IMR-90 (cell line): Measurements from ENCODE around the gene RABGAP1. TPM values are rescaled to one million over a fixed set of nuclear protein-coding genes. Genes with fewer than 3 reads are reported as not detected.

Experiments
- ATAC-seq: fragments of 200-7000 bp; cut with Tn5 transposase; 2 replicates; pipeline ENCODE4 v1.9.1; 2020; ENCODE audit warnings: low read depth, mild to moderate bottlenecking, moderate library complexity
- BruUV-seq: library from RNA; stranded (reverse); fragments of 400-500 nt; replicated peaks from 2 replicates; lab custom pipeline; 2021; lab: Mats Ljungman, UMichigan
- CTCF ChIA-PET: fragments of 300-600 bp; formaldehyde crosslinking; extraction: SDS; loops from one replicate; lab custom pipeline; 2021; ENCODE audit warnings: antibody characterized with exemption; lab: Yijun Ruan, JAX
- POLR2A ChIA-PET: fragments of 300-600 bp; sonication (Branson Sonifier 250); formaldehyde crosslinking; loops from one replicate; lab custom pipeline; 2022; ENCODE audit warnings: antibody characterized with exemption; ENCODE audit not compliant: unreplicated experiment; lab: Charles Lee
- DNase-seq: peaks from one replicate; pipeline ENCODE4 v3.0.0; 2013
- H2AFZ ChIP-seq: replicated peaks from 2 replicates; pipeline ENCODE3; 2013; ENCODE audit warnings: low read length, mild to moderate bottlenecking; ENCODE audit not compliant: poor library complexity
- H2AK5ac ChIP-seq: 2 replicates; pipeline ENCODE4 v1.6.1; 2013; ENCODE audit warnings: low read depth, low read length, inconsistent platforms
- H2AK9ac ChIP-seq: replicated peaks from 2 replicates; pipeline ENCODE3; 2013; ENCODE audit warnings: mild to moderate bottlenecking, low read depth, low read length, moderate library complexity; ENCODE audit not compliant: poor library complexity
- H2BK120ac ChIP-seq: 2 replicates; pipeline ENCODE4 v1.6.1; 2013; ENCODE audit warnings: low read depth, low read length, inconsistent platforms
- H2BK15ac ChIP-seq: 3 replicates; pipeline ENCODE4 v1.6.1; 2013; ENCODE audit warnings: low read depth, low read length, inconsistent platforms
- H2BK20ac ChIP-seq: 2 replicates; pipeline ENCODE4 v1.6.1; 2013; ENCODE audit warnings: low read depth, mild to moderate bottlenecking, inconsistent platforms, low read length, moderate library complexity
- H2BK5ac ChIP-seq: 2 replicates; pipeline ENCODE4 v1.6.1; 2013; ENCODE audit warnings: mild to moderate bottlenecking, low read depth, low read length, inconsistent platforms; ENCODE audit not compliant: poor library complexity, severe bottlenecking
- H3K14ac ChIP-seq: replicated peaks from 2 replicates; pipeline ENCODE4 v1.6.1; 2013; ENCODE audit warnings: low read depth, low read length, inconsistent platforms
- H3K18ac ChIP-seq: 2 replicates; pipeline ENCODE4 v1.6.1; 2013; ENCODE audit warnings: low read depth, low read length, control low read depth
- H3K23ac ChIP-seq: 2 replicates; pipeline ENCODE4 v1.6.1; 2013; ENCODE audit warnings: low read depth, low read length, inconsistent platforms
- H3K27ac ChIP-seq: 2 replicates; pipeline ENCODE4 v1.5.1; 2013; ENCODE audit warnings: mild to moderate bottlenecking, control low read depth, low read length; ENCODE audit not compliant: insufficient read depth
- H3K27me3 ChIP-seq: 2 replicates; pipeline ENCODE4 v1.6.1; 2013; ENCODE audit warnings: low read length; ENCODE audit not compliant: control insufficient read depth, insufficient read depth
- H3K36me3 ChIP-seq: 2 replicates; pipeline ENCODE4 v1.6.1; 2013; ENCODE audit warnings: low read length, mixed read lengths; ENCODE audit not compliant: control insufficient read depth, insufficient read depth
- H3K4ac ChIP-seq: 2 replicates; pipeline ENCODE4 v1.6.1; 2013; ENCODE audit warnings: low read depth, low read length, inconsistent platforms
- H3K4me1 ChIP-seq: 2 replicates; pipeline ENCODE4 v1.6.1; 2013; ENCODE audit warnings: low read length, mixed read lengths; ENCODE audit not compliant: control insufficient read depth, insufficient read depth
- H3K4me2 ChIP-seq: 2 replicates; pipeline ENCODE4 v1.6.1; 2013; ENCODE audit warnings: low read depth, mild to moderate bottlenecking, control low read depth, low read length, moderate library complexity
- H3K4me3 ChIP-seq: 2 replicates; pipeline ENCODE4 v1.5.1; 2013; ENCODE audit warnings: low read depth, mild to moderate bottlenecking, control low read depth, low read length, moderate library complexity; ENCODE audit not compliant: insufficient read depth
- H3K56ac ChIP-seq: 2 replicates; pipeline ENCODE4 v1.6.1; 2013; ENCODE audit warnings: low read length, inconsistent platforms; ENCODE audit not compliant: insufficient read depth; ENCODE audit errors: extremely low read depth
- H3K79me1 ChIP-seq, 2 experiments: 2 replicates each; pipeline ENCODE4 v1.6.1; 2013; ENCODE audit warnings: low read length in 2 of 2, inconsistent platforms in 1 of 2, low read depth in 1 of 2
- H3K9ac ChIP-seq: 2 replicates; pipeline ENCODE4 v1.6.1; 2013; ENCODE audit warnings: low read depth, low read length, control low read depth
- H3K9me1 ChIP-seq: 2 replicates; pipeline ENCODE4 v1.6.1; 2013; ENCODE audit warnings: low read length, inconsistent platforms; ENCODE audit not compliant: insufficient read depth
- H3K9me3 ChIP-seq: 2 replicates; pipeline ENCODE4 v1.6.1; 2013; ENCODE audit warnings: low read length; ENCODE audit not compliant: control insufficient read depth, insufficient read depth
- H4K20me1 ChIP-seq: 2 replicates; pipeline ENCODE4 v1.6.1; 2013; ENCODE audit warnings: low read length, inconsistent platforms; ENCODE audit not compliant: insufficient read depth
- H4K5ac ChIP-seq: 2 replicates; pipeline ENCODE4 v1.6.1; 2013; ENCODE audit warnings: mild to moderate bottlenecking, low read depth, low read length, control low read depth
- H4K8ac ChIP-seq, 2 experiments: 2 replicates each; pipeline ENCODE4 v1.6.1; 2013; ENCODE audit warnings: low read depth in 2 of 2, low read length in 2 of 2, control low read depth in 1 of 2, inconsistent platforms in 1 of 2
- H4K91ac ChIP-seq: 2 replicates; pipeline ENCODE4 v1.6.1; 2013; ENCODE audit warnings: low read depth, low read length, inconsistent platforms; ENCODE audit not compliant: insufficient read depth
- BHLHE40 ChIP-seq: fragments of 150-350 bp; IDR thresholded peaks from 2 replicates; pipeline ENCODE4 v1.6.1; 2016; ENCODE audit warnings: mild to moderate bottlenecking, low read depth, low read length
- MAZ ChIP-seq: IDR thresholded peaks from 2 replicates; pipeline ENCODE4 v1.6.1; 2012; ENCODE audit warnings: low read depth, mild to moderate bottlenecking, low read length, improper control_type of control experiment, moderate library complexity, borderline replicate concordance
- WGBS, 2 experiments: methylation state at CpG; one replicate each; pipeline versions ENCODE4 v1.1.5 to v1.1.7; 2013; ENCODE audit warnings: missing lambda C conversion rate in 2 of 2; ENCODE audit not compliant: insufficient read length in 1 of 2; ENCODE audit errors: extremely low coverage in 2 of 2; 5-methylcytosine and 5-hydroxymethylcytosine counted together
- dilution Hi-C: fragments of 300-500 bp; cut with HindIII; formaldehyde crosslinking; loops from one replicate; pipeline ENCODE4 v1.14.3; 2018; ENCODE audit warnings: low sequenced_read_pairs; ENCODE audit not compliant: unreplicated experiment
- in situ Hi-C: fragments of 300-500 bp; cut with MboI; formaldehyde crosslinking; loops from 3 replicates; pipeline ENCODE4 v1.14.3; 2019; ENCODE audit warnings: low sequenced_read_pairs, inconsistent platforms, mixed read lengths
- intact Hi-C: fragments of 100-400 bp; cut with micrococcal nuclease; formaldehyde crosslinking; loops from 2 replicates; pipeline ENCODE4 v1.10.0; 2022
- polyA plus RNA-seq, 3 experiments: library from polyadenylated mRNA; depleted of rRNA; stranded (reverse); fragments of >200 nt; gene quantifications; 2 replicates each; pipeline ENCODE4 v1.2.3, GENCODE V29; 2012; ENCODE audit warnings: low replicate concordance in 1 of 3
- total RNA-seq: library from RNA; depleted of rRNA; stranded (reverse); fragments of >200 nt; gene quantifications from 2 replicates; pipeline ENCODE4 v1.2.3, GENCODE V29; 2012
- TF ChIP-seq, protein P1 (sequence below): fragments of 150-350 bp; IDR thresholded peaks from 2 replicates; pipeline ENCODE4 v1.6.1; 2017; ENCODE audit warnings: mild to moderate bottlenecking, antibody characterized with exemption, low read length, low read depth

RABGAP1 gene
- total and polyA plus RNA-seq, 2 of the 4 experiments (the other 2 are of a cell fraction) = 20.0 to 53.9 TPM

DNA sequence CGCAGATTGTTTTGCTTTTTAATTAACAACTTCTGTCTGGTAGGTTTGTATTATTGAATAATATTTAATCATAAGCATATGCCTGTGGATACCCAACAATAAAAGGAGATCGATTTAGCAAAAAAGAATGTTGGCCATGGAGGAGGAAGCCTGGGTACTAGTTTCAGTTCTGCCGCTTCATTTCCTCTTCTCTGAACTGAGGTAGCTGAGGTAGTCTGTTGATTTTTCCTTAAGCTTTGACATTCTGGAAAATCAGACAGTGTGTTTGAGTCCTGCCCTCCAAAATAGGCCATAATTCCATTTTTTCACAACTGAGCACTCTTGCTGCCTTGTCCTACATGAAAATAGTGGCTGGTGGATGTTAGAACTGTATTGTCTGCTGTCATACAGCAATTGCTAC is 86.7 kb downstream of the RABGAP1 start:
- Histone ChIP-seq H4K91ac (no peak overlapping the region), H4K8ac (no peak overlapping the region), H3K9me1 (no peaks in the 10 kb centered on the region), H3K14ac (no peak overlapping the region), H3K79me1 (no peaks in the 10 kb centered on the region; a peak in 1 of 4 replicates), H3K4me1 (peaks cover 5% of the 10 kb centered on the region), H2AK9ac (no peak overlapping the region), H3K18ac (no peak overlapping the region), H2AK5ac (no peak overlapping the region), H4K20me1 (no peaks in the 10 kb centered on the region), H3K4me2 (no peak overlapping the region), H2BK120ac (no peak overlapping the region), H2BK15ac (no peak overlapping the region), H3K9me3 (no peaks in the 10 kb centered on the region), H3K9ac (no peak overlapping the region), H3K4me3 (no peak overlapping the region), H2BK20ac (no peak overlapping the region), H3K27ac (no peak overlapping the region), H2BK5ac (no peak overlapping the region), H2AFZ (no peak overlapping the region), H3K27me3 (no peaks in the 10 kb centered on the region), H4K5ac (no peak overlapping the region), H3K4ac (no peak overlapping the region), H3K36me3 (peaks cover 10% of the 10 kb centered on the region), H3K23ac (no peak overlapping the region), H3K56ac (no peak overlapping the region)
- DNase-seq (no peak), ATAC-seq (no peak)
- in situ Hi-C loops = no loop called here
- TF ChIP-seq MAZ (no peak), BHLHE40 (no peak)
- TF ChIP-seq, protein P1, sequence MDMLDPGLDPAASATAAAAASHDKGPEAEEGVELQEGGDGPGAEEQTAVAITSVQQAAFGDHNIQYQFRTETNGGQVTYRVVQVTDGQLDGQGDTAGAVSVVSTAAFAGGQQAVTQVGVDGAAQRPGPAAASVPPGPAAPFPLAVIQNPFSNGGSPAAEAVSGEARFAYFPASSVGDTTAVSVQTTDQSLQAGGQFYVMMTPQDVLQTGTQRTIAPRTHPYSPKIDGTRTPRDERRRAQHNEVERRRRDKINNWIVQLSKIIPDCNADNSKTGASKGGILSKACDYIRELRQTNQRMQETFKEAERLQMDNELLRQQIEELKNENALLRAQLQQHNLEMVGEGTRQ = no peak
- no TSS peak for BruUV-seq
- no CpG with 5 or more reads among the region's 3 CpGs for WGBS, 2 experiments
- ChIA-PET POLR2A (no interaction called here), CTCF (interaction anchor here (1.3 kb wide), 1 partner anchor 9 kb away, joined by 3 read pairs; no protein-coding TSS in a partner anchor)
- intact Hi-C loops = no loop called here
- dilution Hi-C loops = no loop called here
